GM23338 (cell line): ENCODE data around the gene PDE4B. TPM values are rescaled to one million over a fixed set of nuclear protein-coding genes. Genes with fewer than 3 reads are reported as not detected.

Source experiments
- ATAC-seq: fragments of 200-7000 bp; cut with Tn5 transposase; 3 replicates; pipeline ENCODE4 v1.9.1; 2020
- DNase-seq: peaks from one replicate; pipeline ENCODE4 v3.0.0-alpha.2; 2015; ENCODE audit warnings: low spot score
- H2AFZ ChIP-seq: fragments of 200-600 bp; sonication (generic); 2 replicates; pipeline ENCODE4 v1.8.0; 2016; ENCODE audit warnings: antibody characterized with exemption, mild to moderate bottlenecking, moderate library complexity
- H3F3A ChIP-seq: fragments of 200-600 bp; sonication (generic); replicated peaks from 2 replicates; pipeline ENCODE4 v1.8.0; 2017; ENCODE audit warnings: antibody characterized with exemption, mixed run types, low read depth
- H3K27ac ChIP-seq: fragments of 200-600 bp; sonication (generic); 2 replicates; pipeline ENCODE4 v1.6.1; 2016; ENCODE audit warnings: low read depth
- H3K27me3 ChIP-seq: fragments of 200-600 bp; sonication (generic); 2 replicates; pipeline ENCODE4 v1.8.0; 2016; ENCODE audit warnings: mild to moderate bottlenecking, mixed run types, moderate library complexity; ENCODE audit not compliant: insufficient read depth
- H3K36me3 ChIP-seq: fragments of 200-600 bp; sonication (generic); 2 replicates; pipeline ENCODE4 v1.8.0; 2016; ENCODE audit warnings: mild to moderate bottlenecking; ENCODE audit not compliant: insufficient read depth
- H3K4me1 ChIP-seq: fragments of 200-600 bp; sonication (generic); 2 replicates; pipeline ENCODE4 v1.8.0; 2016; ENCODE audit warnings: mild to moderate bottlenecking, moderate library complexity; ENCODE audit not compliant: insufficient read depth
- H3K4me2 ChIP-seq: fragments of 200-600 bp; sonication (generic); 2 replicates; pipeline ENCODE4 v1.7.1; 2017; ENCODE audit warnings: mixed run types
- H3K4me3 ChIP-seq: fragments of 200-600 bp; sonication (generic); 2 replicates; pipeline ENCODE4 v1.6.1; 2016; ENCODE audit warnings: mixed run types
- H3K79me2 ChIP-seq: fragments of 200-600 bp; sonication (generic); replicated peaks from 2 replicates; pipeline ENCODE4 v1.8.0; 2017; ENCODE audit warnings: mild to moderate bottlenecking; ENCODE audit not compliant: insufficient read depth
- H3K9me2 ChIP-seq: fragments of 200-600 bp; sonication (generic); 2 replicates; pipeline ENCODE4 v1.8.0; 2017; ENCODE audit not compliant: insufficient read depth
- H4K20me1 ChIP-seq: fragments of 200-600 bp; sonication (generic); replicated peaks from 2 replicates; pipeline ENCODE4 v1.8.0; 2017; ENCODE audit warnings: mild to moderate bottlenecking; ENCODE audit not compliant: insufficient read depth
- H3K27ac Mint-ChIP-seq: 2 replicates; pipeline ENCODE4 v1.8.0; 2020; ENCODE audit warnings: inconsistent platforms, mild to moderate bottlenecking, moderate library complexity, mixed read lengths
- H3K27me3 Mint-ChIP-seq: 3 replicates; pipeline ENCODE4 v1.8.0; 2022; ENCODE audit warnings: low read depth, mild to moderate bottlenecking, moderate library complexity, mixed read lengths, inconsistent platforms; ENCODE audit not compliant: insufficient read depth, poor library complexity
- H3K36me3 Mint-ChIP-seq: 3 replicates; pipeline ENCODE4 v1.8.0; 2021; ENCODE audit warnings: low read depth, mild to moderate bottlenecking, inconsistent platforms, moderate library complexity, mixed read lengths
- H3K4me1 Mint-ChIP-seq: 3 replicates; pipeline ENCODE4 v1.8.0; 2020; ENCODE audit warnings: mild to moderate bottlenecking, inconsistent platforms, mixed read lengths
- H3K4me3 Mint-ChIP-seq: 3 replicates; pipeline ENCODE4 v1.8.0; 2021; ENCODE audit warnings: moderate library complexity, mild to moderate bottlenecking, inconsistent platforms, mixed read lengths
- H3K9me3 Mint-ChIP-seq: 3 replicates; pipeline ENCODE4 v1.8.0; 2020; ENCODE audit warnings: moderate library complexity, mild to moderate bottlenecking, inconsistent platforms, mixed read lengths
- CREB1 ChIP-seq: fragments of 250-450 bp; sonication (Bioruptor Pico); IDR thresholded peaks from 2 replicates; pipeline ENCODE4 v1.5.0; 2020; ENCODE audit warnings: low read depth, mild to moderate bottlenecking, moderate library complexity
- CTCF ChIP-seq, 2 experiments: fragments of 200-600 bp in 1 of 2; sonication (generic) in 1 of 2; conservative IDR thresholded peaks; 2 replicates each; pipeline versions ENCODE4 v1.5.1 to v1.6.1; 2016 to 2017; ENCODE audit warnings: antibody characterized with exemption in 2 of 2, low read depth in 2 of 2, mild to moderate bottlenecking in 2 of 2, moderate library complexity in 1 of 2
- ETS1 ChIP-seq: IDR thresholded peaks from 2 replicates; pipeline ENCODE4 v1.6.1; 2016; ENCODE audit warnings: antibody characterized with exemption
- EZH2 ChIP-seq: fragments of 200-600 bp; sonication (generic); IDR thresholded peaks from one replicate; pipeline ENCODE4 v1.8.0; 2017; ENCODE audit warnings: antibody characterized with exemption, mild to moderate bottlenecking, low read depth; ENCODE audit not compliant: unreplicated experiment
- EZH2phosphoT487 ChIP-seq: fragments of 200-600 bp; sonication (generic); IDR thresholded peaks from one replicate; pipeline ENCODE4 v1.8.1; 2018; ENCODE audit warnings: antibody characterized with exemption; ENCODE audit not compliant: unreplicated experiment
- JUNB ChIP-seq: IDR thresholded peaks from one replicate; pipeline ENCODE4 v1.6.1; 2016; ENCODE audit warnings: antibody characterized with exemption; ENCODE audit not compliant: unreplicated experiment
- NANOG ChIP-seq: IDR thresholded peaks from 2 replicates; pipeline ENCODE4 v1.6.1; 2016; ENCODE audit warnings: antibody characterized with exemption, borderline replicate concordance
- POLR2AphosphoS5 ChIP-seq: IDR thresholded peaks from 2 replicates; pipeline ENCODE4 v1.6.1; 2016; ENCODE audit warnings: antibody characterized with exemption, low read depth
- REST ChIP-seq: IDR thresholded peaks from one replicate; pipeline ENCODE4 v1.6.1; 2018; ENCODE audit warnings: antibody characterized with exemption; ENCODE audit not compliant: unreplicated experiment
- STAT1 ChIP-seq: IDR thresholded peaks from one replicate; pipeline ENCODE4 v1.6.1; 2016; ENCODE audit warnings: antibody characterized with exemption; ENCODE audit not compliant: unreplicated experiment
- ZNF114 ChIP-seq: fragments of 250-450 bp; sonication (Bioruptor Pico); IDR thresholded peaks from 2 replicates; pipeline ENCODE4 v1.5.0; 2020; ENCODE audit warnings: mild to moderate bottlenecking, moderate library complexity
- ZNF331 ChIP-seq: fragments of 250-450 bp; sonication (Bioruptor Pico); IDR thresholded peaks from 2 replicates; pipeline ENCODE4 v1.5.0; 2020; ENCODE audit warnings: low read depth, mild to moderate bottlenecking, moderate library complexity
- ZNF462 ChIP-seq: fragments of 250-450 bp; sonication (Bioruptor Pico); IDR thresholded peaks from 2 replicates; pipeline ENCODE4 v1.5.0; 2020; ENCODE audit warnings: mild to moderate bottlenecking, moderate library complexity
- polyA plus RNA-seq: library from polyadenylated mRNA; unstranded; fragments of >200 nt; fragmentation: Nextera tagmentation; extraction: Ambion mirVana; gene quantifications from 2 replicates; pipeline ENCODE4 v1.2.1, GENCODE V29; 2016
- total RNA-seq: library from RNA; depleted of rRNA; stranded (reverse); fragments of >200 nt; shearing (Covaris generic); gene quantifications from 2 replicates; pipeline ENCODE4 v1.2.3, GENCODE V29; 2014

The PDE4B gene
- total and polyA plus RNA-seq, 2 experiments from 2014 or later, result 14.0 to 25.6 TPM

- H3K27ac ChIP-seq, result no peak overlapping the region
- ATAC-seq (no peak), DNase-seq (no peak)
- H3K4me3 ChIP-seq, result no peak overlapping the region
- no peaks in the 10 kb centered on the region for H4K20me1 ChIP-seq
- no peak overlapping the region for H3K4me2 ChIP-seq
- Mint-ChIP-seq H3K4me1 (no peaks in the 10 kb centered on the region), H3K9me3 (no peaks in the 10 kb centered on the region), H3K27ac (no peak overlapping the region), H3K36me3 (no peaks in the 10 kb centered on the region), H3K27me3 (no peaks in the 10 kb centered on the region), H3K4me3 (no peak overlapping the region)
- H3K9me2 ChIP-seq, result no peaks in the 10 kb centered on the region
- no peaks in the 10 kb centered on the region for H3K27me3 ChIP-seq
- no peaks in the 10 kb centered on the region for H3K79me2 ChIP-seq
- no peaks in the 10 kb centered on the region for H3F3A ChIP-seq
- no peaks in the 10 kb centered on the region for H3K36me3 ChIP-seq
- TF ChIP-seq EZH2 (no peak), CREB1 (CRISPR knock-in tag) (no peak), ETS1 (no peak), EZH2phosphoT487 (no peak), POLR2AphosphoS5 (no peak), JUNB (no peak), ZNF114 (no peak), ZNF331 (CRISPR knock-in tag) (no peak), NANOG (no peak), CTCF (conservative IDR thresholded peaks at IDR 0.05; ENCODE audit: low read depth in 2 of 2) (no peak), ZNF462 (CRISPR knock-in tag) (no peak), STAT1 (no peak), REST (no peak)
- no peaks in the 10 kb centered on the region for H3K4me1 ChIP-seq
- no peak overlapping the region for H2AFZ ChIP-seq
These were observed 160.5 kb downstream of the PDE4B start for GRCh38 chr1:65953170-65953569.
